ENCODE measurements around the gene MGAT4B.

The MGAT4B gene

GRCh38 chr5:179766726-179767455 is 39.8 kb downstream of the MGAT4B start:
- Mint-ChIP-seq H3K9me3 (no peaks in the 10 kb centered on the region), H3K4me3 (no peak overlapping the region), H3K27ac (peak overlapping the region; percentile 80), H3K27me3 (no peaks in the 10 kb centered on the region), H3K36me3 (ENCODE audit: low read depth) (peaks cover 73% of the 10 kb centered on the region), H3K4me1 (ENCODE audit: low read depth) (peaks cover 63% of the 10 kb centered on the region)
- DNase-seq, result no peak

GRCh38 chr5:179766021-179766725 is 40.5 kb downstream of the MGAT4B start:
- Mint-ChIP-seq H3K4me1 (ENCODE audit: low read depth) (peaks cover 71% of the 10 kb centered on the region), H3K27me3 (no peaks in the 10 kb centered on the region), H3K36me3 (ENCODE audit: low read depth) (peaks cover 66% of the 10 kb centered on the region), H3K9me3 (no peaks in the 10 kb centered on the region), H3K27ac (peak overlapping the region; percentile 80), H3K4me3 (no peak overlapping the region)
- no peak for DNase-seq

DNA sequence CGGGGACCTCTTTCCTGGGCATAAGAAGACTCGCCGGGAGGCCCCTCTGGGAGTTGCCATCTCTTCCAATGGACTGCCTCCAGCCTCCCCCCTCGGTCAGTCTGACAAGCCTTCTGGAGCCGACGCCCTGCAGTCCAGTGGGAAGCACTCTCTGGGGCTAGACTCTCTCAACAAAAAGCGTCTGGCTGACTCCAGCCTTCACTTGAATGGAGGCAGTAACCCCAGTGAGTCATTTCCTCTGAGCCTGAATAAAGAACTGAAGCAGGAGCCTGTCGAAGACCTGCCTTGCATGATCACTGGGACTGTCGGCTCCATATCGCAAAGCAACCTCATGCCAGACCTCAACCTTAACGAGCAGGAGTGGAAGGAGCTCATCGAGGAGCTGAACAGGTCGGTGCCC is 41.3 kb downstream of the MGAT4B start:
- no peak for DNase-seq
- no peaks in the 10 kb centered on the region for H3K9me3 Mint-ChIP-seq
- no peak overlapping the region for H3K4me3 Mint-ChIP-seq
- peak overlapping the region; percentile 80 for H3K27ac Mint-ChIP-seq
- peaks cover 76% of the 10 kb centered on the region for H3K4me1 Mint-ChIP-seq (ENCODE audit: low read depth)
- H3K27me3 Mint-ChIP-seq, result no peaks in the 10 kb centered on the region
- H3K36me3 Mint-ChIP-seq (ENCODE audit: low read depth), result peaks cover 58% of the 10 kb centered on the region

DNA sequence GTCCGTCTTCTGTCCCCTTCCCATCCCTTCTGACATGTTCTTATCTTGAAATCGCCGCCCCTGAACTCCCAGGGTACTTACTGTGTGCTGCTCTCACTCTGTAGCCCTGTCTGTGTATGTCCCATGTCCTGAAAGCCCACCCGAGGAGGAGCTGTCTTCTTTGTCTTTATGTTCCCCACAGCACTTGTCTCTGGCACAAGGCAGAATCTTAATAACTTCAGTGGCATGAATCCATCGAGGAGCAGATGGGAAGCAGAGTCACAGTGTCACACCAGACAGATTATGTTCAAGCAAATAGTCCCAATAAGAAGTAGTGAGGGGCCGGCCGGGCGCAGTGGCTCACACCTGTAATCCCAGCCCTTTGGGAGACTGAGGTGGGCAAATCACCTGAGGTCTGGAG is 42.6 kb downstream of the MGAT4B start:
- no peak overlapping the region for H3K4me3 Mint-ChIP-seq
- no peak for DNase-seq
- peak overlapping the region; percentile 31 for H3K27ac Mint-ChIP-seq
- H3K36me3 Mint-ChIP-seq (ENCODE audit: low read depth), result peaks cover 48% of the 10 kb centered on the region
- H3K4me1 Mint-ChIP-seq (ENCODE audit: low read depth), result peaks cover 84% of the 10 kb centered on the region
- H3K27me3 Mint-ChIP-seq, result no peaks in the 10 kb centered on the region
- no peaks in the 10 kb centered on the region for H3K9me3 Mint-ChIP-seq

DNA sequence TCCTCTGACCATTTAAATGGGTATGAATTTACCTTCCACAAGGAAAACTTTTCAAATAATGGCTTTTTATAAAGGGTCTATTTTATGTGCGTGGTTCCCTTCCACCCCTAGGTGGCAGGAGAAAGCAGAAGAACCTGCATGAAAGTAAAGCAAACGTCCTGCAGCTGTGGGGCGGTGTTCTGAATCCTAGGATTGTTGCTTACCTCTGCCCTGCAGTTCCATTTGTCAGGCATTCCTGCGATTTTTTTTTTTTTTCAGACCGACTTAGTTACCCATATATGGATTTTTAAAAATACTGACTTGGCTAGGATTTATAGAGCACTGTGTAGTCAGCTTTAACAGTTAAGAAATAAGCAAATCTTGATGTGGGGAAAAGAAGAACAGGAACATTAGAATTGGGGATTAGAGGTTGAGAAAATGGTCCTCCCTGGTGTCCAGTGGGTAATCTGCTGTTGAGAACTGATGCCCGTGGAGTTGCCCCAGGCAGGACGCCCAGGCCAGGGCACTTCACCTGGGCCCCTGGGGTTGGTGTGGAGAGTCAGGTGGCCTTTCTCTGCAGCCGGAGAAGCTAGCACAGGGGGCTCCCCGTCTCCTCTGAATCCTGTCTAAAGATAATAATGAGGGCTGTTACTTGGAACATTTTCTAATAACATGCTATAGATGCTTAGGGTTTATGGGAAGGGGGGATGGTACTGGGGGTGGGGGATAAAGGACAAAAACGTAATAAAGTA is 43.3 kb downstream of the MGAT4B start:
- Mint-ChIP-seq H3K4me3 (no peak overlapping the region), H3K36me3 (ENCODE audit: low read depth) (peaks cover 44% of the 10 kb centered on the region), H3K27ac (no peak overlapping the region), H3K4me1 (ENCODE audit: low read depth) (peaks cover 82% of the 10 kb centered on the region), H3K27me3 (no peaks in the 10 kb centered on the region), H3K9me3 (no peaks in the 10 kb centered on the region)
- no peak for DNase-seq

DNA sequence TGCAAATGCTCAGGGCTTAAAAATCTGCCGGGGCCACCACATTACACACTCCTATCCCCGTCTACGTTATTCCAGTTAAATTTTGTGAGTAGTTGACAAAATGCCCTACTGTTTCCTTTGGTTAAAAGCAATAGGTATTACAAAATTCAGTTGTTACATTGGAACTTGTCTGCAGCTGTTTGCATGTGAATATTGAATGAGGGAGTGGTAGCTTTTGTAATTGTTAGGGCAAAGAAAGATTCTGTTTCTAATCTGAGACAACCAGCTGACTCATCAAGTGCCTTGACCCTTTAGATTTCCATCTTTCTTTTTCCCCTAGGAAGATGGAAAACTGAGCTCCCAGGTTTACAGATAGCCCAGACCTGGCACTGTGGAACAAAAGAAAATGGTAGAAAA is 43.9 kb downstream of the MGAT4B start:
- no peak overlapping the region for H3K4me3 Mint-ChIP-seq
- peak overlapping the region; percentile 59 for H3K27ac Mint-ChIP-seq
- peaks cover 79% of the 10 kb centered on the region for H3K4me1 Mint-ChIP-seq (ENCODE audit: low read depth)
- no peak for DNase-seq
- no peaks in the 10 kb centered on the region for H3K9me3 Mint-ChIP-seq
- no peaks in the 10 kb centered on the region for H3K27me3 Mint-ChIP-seq
- peaks cover 38% of the 10 kb centered on the region for H3K36me3 Mint-ChIP-seq (ENCODE audit: low read depth)

DNA sequence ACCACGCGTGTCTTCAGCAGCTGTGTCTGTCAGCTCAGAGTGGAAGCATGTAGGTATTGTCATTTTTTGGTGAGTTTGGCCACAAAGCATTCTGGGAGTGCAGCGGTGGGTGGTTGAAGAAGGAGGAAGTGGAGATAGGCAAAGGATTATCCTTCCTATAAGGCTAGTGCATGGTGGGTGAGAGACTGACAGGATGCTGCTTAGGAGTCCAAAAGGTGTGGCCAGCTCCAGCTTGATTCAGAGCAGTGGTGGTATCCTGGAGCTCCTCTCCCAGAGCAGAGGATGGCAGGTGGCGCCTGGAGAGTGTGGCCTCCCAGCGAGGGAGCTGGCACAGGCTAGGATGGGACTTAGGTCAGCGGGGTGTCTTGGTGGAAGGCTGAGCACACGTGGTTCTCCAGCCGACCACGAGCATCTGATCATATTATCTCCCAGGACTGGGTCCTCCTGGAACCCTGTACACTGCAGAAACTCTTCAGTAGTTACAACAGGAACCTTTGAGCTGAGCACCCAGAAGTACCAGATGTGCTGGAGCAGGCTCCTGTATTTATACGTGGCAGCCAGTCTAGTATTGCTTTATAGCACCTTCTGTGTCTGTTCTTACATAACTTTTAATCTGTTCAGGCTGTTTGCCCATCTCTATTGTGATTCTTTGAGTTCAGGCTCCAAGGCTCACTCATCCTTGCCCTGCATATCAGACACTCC is 44.4 kb downstream of the MGAT4B start:
- Mint-ChIP-seq H3K27me3 (no peaks in the 10 kb centered on the region), H3K27ac (peak overlapping the region; percentile 59), H3K9me3 (no peaks in the 10 kb centered on the region), H3K36me3 (ENCODE audit: low read depth) (peaks cover 34% of the 10 kb centered on the region), H3K4me1 (ENCODE audit: low read depth) (peaks cover 79% of the 10 kb centered on the region), H3K4me3 (no peak overlapping the region)
- DNase-seq, result no peak

DNA sequence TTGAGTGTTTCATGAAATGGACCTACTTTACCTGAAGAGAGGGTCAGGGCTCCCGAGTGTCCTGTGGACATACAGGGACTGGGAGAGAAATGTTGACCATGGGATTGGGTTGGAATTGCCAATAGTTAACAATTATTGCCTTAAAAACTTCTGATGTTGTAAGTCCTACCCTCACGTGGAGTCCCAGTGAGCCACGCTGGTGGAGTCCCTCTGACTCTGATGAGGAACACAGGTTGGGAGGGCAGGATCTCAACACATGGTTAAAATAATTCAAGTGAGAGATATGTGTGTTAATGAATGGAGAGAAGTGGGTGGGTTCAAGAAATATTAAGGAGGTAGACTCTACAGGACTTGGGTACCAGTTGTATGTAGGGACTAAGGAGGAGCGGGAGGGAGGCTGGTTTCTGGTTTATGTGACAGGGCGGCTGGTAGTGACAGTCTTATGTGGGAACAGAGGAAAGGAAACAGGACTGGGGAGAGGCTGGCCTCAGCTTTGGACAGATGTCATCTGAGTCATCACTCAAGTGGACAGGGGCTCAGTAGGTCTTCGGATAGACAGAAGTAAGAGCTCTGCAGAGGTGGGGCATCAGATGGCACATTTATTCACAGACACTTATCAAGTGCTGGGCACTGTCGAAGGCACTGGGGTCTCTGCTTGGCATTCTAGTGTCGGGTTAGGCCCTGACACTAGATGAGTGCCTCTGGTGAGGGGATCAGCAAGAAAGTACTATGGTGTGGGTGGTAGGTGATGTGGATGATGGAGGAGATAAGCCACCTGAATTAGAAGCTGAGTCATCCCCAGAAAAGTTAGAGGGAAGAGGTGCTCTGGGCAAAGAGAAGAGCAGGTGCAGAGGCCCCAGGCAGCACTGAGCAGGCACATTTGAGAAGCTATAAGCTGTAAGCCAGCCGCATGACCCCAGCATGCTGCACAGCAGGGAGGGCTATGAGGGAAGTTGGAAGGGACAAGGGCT is 46.8 kb downstream of the MGAT4B start:
- peak overlapping the region; percentile 91 for H3K27ac Mint-ChIP-seq
- peak; percentile 49 for DNase-seq
- H3K36me3 Mint-ChIP-seq (ENCODE audit: low read depth), result peaks cover 11% of the 10 kb centered on the region
- H3K4me3 Mint-ChIP-seq, result peak overlapping the region; percentile 16
- no peaks in the 10 kb centered on the region for H3K9me3 Mint-ChIP-seq
- no peaks in the 10 kb centered on the region for H3K27me3 Mint-ChIP-seq
- peaks cover 69% of the 10 kb centered on the region for H3K4me1 Mint-ChIP-seq (ENCODE audit: low read depth)

GRCh38 chr5:179758955-179759354 is 47.7 kb downstream of the MGAT4B start:
- no peak for DNase-seq
- Mint-ChIP-seq H3K4me1 (ENCODE audit: low read depth) (peaks cover 75% of the 10 kb centered on the region), H3K27ac (peak overlapping the region; percentile 91), H3K27me3 (no peaks in the 10 kb centered on the region), H3K36me3 (ENCODE audit: low read depth) (peaks cover 8% of the 10 kb centered on the region), H3K9me3 (no peaks in the 10 kb centered on the region), H3K4me3 (no peak overlapping the region)

GRCh38 chr5:179755022-179755421 is 51.6 kb downstream of the MGAT4B start:
- peaks cover 22% of the 10 kb centered on the region for H3K36me3 Mint-ChIP-seq (ENCODE audit: low read depth)

GRCh38 chr5:179753971-179754370 is 52.7 kb downstream of the MGAT4B start:
- Mint-ChIP-seq H3K27ac (peak overlapping the region; percentile 52), H3K4me3 (no peak overlapping the region), H3K4me1 (ENCODE audit: low read depth) (peaks cover 52% of the 10 kb centered on the region), H3K36me3 (ENCODE audit: low read depth) (peaks cover 24% of the 10 kb centered on the region), H3K27me3 (no peaks in the 10 kb centered on the region), H3K9me3 (no peaks in the 10 kb centered on the region)
- DNase-seq, result no peak

More at GRCh38 chr5:179755022-179755421, 51.6 kb downstream of the MGAT4B start:
- Mint-ChIP-seq H3K4me3 (no peak overlapping the region), H3K4me1 (ENCODE audit: low read depth) (peaks cover 54% of the 10 kb centered on the region), H3K27ac (peak overlapping the region; percentile 62), H3K27me3 (no peaks in the 10 kb centered on the region), H3K9me3 (no peaks in the 10 kb centered on the region)
- no peak for DNase-seq

DNA sequence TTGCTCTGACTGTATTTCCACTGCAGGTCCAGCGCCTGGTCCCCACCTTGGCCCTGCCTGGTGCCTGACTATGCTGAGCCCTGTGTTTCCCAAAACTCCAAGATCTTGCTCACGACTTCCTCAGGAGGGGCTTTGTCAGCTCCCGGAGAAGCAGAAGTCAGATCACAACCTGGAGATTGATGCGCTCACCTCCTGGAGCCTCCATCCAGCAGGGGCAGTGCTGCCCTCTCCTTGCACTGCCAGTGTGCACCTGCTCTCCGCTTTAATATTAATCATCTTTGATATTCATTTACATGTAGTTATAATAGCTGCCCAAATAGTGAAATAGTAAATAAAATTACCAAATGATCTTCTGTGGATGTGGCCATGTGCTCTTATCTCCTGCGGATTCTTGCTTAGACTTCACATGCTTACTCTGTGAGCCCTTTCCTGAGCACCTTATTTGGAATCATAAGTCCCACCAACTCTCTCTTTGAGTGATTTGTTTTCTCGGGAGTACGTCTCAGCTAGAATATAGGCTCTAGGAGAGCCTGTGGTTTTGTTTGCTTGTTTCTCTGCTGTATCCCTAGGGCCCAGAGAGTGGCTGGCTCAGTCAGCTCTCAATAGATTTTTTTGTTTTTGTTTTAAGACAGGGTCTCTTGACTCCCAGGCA is 56.7 kb downstream of the MGAT4B start:
- H3K4me1 Mint-ChIP-seq (ENCODE audit: low read depth), result peaks cover 47% of the 10 kb centered on the region
- H3K27ac Mint-ChIP-seq, result peak overlapping the region; percentile 77

GRCh38 chr5:179747811-179748210 is 58.9 kb downstream of the MGAT4B start:
- Mint-ChIP-seq H3K9me3 (no peaks in the 10 kb centered on the region), H3K36me3 (ENCODE audit: low read depth) (peaks cover 37% of the 10 kb centered on the region), H3K27ac (no peak overlapping the region), H3K4me3 (no peak overlapping the region), H3K4me1 (ENCODE audit: low read depth) (peaks cover 30% of the 10 kb centered on the region), H3K27me3 (no peaks in the 10 kb centered on the region)
- no peak for DNase-seq

More for the DNA sequence above, 56.7 kb downstream of the MGAT4B start:
- Mint-ChIP-seq H3K36me3 (ENCODE audit: low read depth) (peaks cover 39% of the 10 kb centered on the region), H3K4me3 (no peak overlapping the region), H3K9me3 (no peaks in the 10 kb centered on the region), H3K27me3 (no peaks in the 10 kb centered on the region)
- peak; percentile 22 for DNase-seq

All from activated T-cell treated with anti-CD3 and anti-CD28 coated beads, Interleukin-2, amount 50 U/mL, for 24 hours (primary cell).